ENCODE data around the gene RIPOR3.

- TF ChIP-seq CTCF (IDR thresholded peaks at IDR 0.05) = no peak
- no peak for TF ChIP-seq POLR2A (IDR thresholded peaks at IDR 0.05; ENCODE audit: low read depth)
These were observed 103.9 kb downstream of the RIPOR3 start for GRCh38 chr20:50587291-50587961.
